ENCODE data around the gene GLMP.
A peak's percentile ranks its signal among the peaks of the same experiment; 100 is the strongest.

Gene GLMP

DNA sequence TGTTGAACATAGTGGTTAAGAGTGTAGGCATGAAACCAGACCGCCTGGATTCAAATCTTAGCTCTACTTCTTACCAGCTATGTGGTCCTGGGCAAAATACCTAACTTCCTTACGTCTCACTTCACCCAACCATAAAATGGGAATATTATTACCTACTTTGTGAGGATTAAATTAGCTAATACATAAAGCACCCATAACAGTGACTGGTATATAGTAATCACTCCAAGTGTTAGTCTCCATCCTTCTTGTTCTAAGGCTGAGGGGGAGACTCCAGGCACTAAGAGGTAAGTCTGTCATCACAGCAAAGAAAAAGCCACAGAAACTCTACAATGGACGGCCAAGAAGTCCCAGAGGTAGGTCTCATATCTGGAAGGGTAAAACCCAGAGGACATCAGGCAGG, 15.6 kb downstream of the GLMP start:
- Mint-ChIP-seq H3K27ac (no peak overlapping the region), H3K9me3 (no peaks in the 10 kb centered on the region), H3K4me1 (peaks cover 39% of the 10 kb centered on the region), H3K4me3 (peak overlapping the region; percentile 35), H3K27me3 (ENCODE audit: low read depth, poor library complexity) (no peaks in the 10 kb centered on the region), H3K36me3 (ENCODE audit: low read depth) (peaks cover 37% of the 10 kb centered on the region)
- no peak for DNase-seq
- TF ChIP-seq, protein P1, sequence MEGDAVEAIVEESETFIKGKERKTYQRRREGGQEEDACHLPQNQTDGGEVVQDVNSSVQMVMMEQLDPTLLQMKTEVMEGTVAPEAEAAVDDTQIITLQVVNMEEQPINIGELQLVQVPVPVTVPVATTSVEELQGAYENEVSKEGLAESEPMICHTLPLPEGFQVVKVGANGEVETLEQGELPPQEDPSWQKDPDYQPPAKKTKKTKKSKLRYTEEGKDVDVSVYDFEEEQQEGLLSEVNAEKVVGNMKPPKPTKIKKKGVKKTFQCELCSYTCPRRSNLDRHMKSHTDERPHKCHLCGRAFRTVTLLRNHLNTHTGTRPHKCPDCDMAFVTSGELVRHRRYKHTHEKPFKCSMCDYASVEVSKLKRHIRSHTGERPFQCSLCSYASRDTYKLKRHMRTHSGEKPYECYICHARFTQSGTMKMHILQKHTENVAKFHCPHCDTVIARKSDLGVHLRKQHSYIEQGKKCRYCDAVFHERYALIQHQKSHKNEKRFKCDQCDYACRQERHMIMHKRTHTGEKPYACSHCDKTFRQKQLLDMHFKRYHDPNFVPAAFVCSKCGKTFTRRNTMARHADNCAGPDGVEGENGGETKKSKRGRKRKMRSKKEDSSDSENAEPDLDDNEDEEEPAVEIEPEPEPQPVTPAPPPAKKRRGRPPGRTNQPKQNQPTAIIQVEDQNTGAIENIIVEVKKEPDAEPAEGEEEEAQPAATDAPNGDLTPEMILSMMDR (IDR thresholded peaks at IDR 0.05), result no peak

- Mint-ChIP-seq H3K4me3 (no peak overlapping the region), H3K4me1 (peaks cover 22% of the 10 kb centered on the region), H3K27ac (no peak overlapping the region), H3K9me3 (no peaks in the 10 kb centered on the region), H3K36me3 (ENCODE audit: low read depth) (peaks cover 65% of the 10 kb centered on the region), H3K27me3 (ENCODE audit: low read depth, poor library complexity) (no peaks in the 10 kb centered on the region)
- TF ChIP-seq, protein P1 (IDR thresholded peaks at IDR 0.05), result no peak
- no peak for DNase-seq
Observed at GRCh38 chr1:156276966-156277381, 18.5 kb downstream of the GLMP start.

DNA sequence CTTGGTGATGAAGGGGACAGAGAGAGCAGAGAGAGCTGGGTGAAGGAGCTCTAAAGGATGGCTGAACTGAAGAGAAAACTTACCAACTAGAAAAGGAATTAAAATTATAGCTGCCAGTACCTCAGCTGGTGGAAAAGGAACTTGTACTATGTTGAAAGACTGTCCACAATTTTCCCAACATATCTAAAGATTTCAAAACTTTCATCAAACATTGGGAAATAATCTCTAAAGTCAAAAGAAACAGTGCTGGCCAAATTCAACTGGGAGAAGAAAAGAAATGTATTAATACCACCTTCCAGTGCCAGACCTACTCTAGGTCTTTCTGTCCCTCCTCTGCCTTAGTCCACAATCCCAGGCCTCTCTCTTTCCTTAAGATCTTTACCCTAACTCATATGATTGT, 18.9 kb downstream of the GLMP start:
- H3K9me3 Mint-ChIP-seq, result no peaks in the 10 kb centered on the region
- peaks cover 17% of the 10 kb centered on the region for H3K4me1 Mint-ChIP-seq
- no peak overlapping the region for H3K27ac Mint-ChIP-seq
- H3K4me3 Mint-ChIP-seq, result no peak overlapping the region
- DNase-seq, result no peak
- TF ChIP-seq, protein P1 (IDR thresholded peaks at IDR 0.05), result no peak
- no peaks in the 10 kb centered on the region for H3K27me3 Mint-ChIP-seq (ENCODE audit: low read depth, poor library complexity)
- H3K36me3 Mint-ChIP-seq (ENCODE audit: low read depth), result peaks cover 69% of the 10 kb centered on the region

GRCh38 chr1:156270314-156270713, 25.2 kb downstream of the GLMP start:
- Mint-ChIP-seq H3K27ac (peak overlapping the region; percentile 87), H3K4me3 (no peak overlapping the region), H3K36me3 (ENCODE audit: low read depth) (peaks cover 80% of the 10 kb centered on the region), H3K4me1 (no peaks in the 10 kb centered on the region), H3K27me3 (ENCODE audit: low read depth, poor library complexity) (no peaks in the 10 kb centered on the region), H3K9me3 (no peaks in the 10 kb centered on the region)
- TF ChIP-seq, protein P1 (IDR thresholded peaks at IDR 0.05), result no peak
- no peak for DNase-seq

- no peaks in the 10 kb centered on the region for H3K27me3 Mint-ChIP-seq (ENCODE audit: low read depth, poor library complexity)
- H3K9me3 Mint-ChIP-seq, result no peaks in the 10 kb centered on the region
- TF ChIP-seq, protein P1 (IDR thresholded peaks at IDR 0.05), result no peak
- no peak overlapping the region for H3K27ac Mint-ChIP-seq
- no peak for DNase-seq
- no peak overlapping the region for H3K4me3 Mint-ChIP-seq
- H3K4me1 Mint-ChIP-seq, result no peaks in the 10 kb centered on the region
- peaks cover 80% of the 10 kb centered on the region for H3K36me3 Mint-ChIP-seq (ENCODE audit: low read depth)
Observed at GRCh38 chr1:156268336-156268735, 27.1 kb downstream of the GLMP start.

GRCh38 chr1:156266051-156266450, 29.4 kb downstream of the GLMP start:
- DNase-seq, result no peak
- no peak overlapping the region for H3K4me3 Mint-ChIP-seq
- H3K27ac Mint-ChIP-seq, result no peak overlapping the region
- H3K36me3 Mint-ChIP-seq (ENCODE audit: low read depth), result peaks cover 76% of the 10 kb centered on the region
- TF ChIP-seq, protein P1 (IDR thresholded peaks at IDR 0.05), result no peak
- no peaks in the 10 kb centered on the region for H3K27me3 Mint-ChIP-seq (ENCODE audit: low read depth, poor library complexity)
- no peaks in the 10 kb centered on the region for H3K4me1 Mint-ChIP-seq
- no peaks in the 10 kb centered on the region for H3K9me3 Mint-ChIP-seq
